Erythroblast (primary cell): ENCODE results near the gene CAP1.

Experiments used
- GATA1 ChIP-seq: IDR thresholded peaks from 2 replicates; pipeline ENCODE4 v1.6.1; 2011; ENCODE audit warnings: low read depth, mild to moderate bottlenecking, control low read depth, low read length, moderate library complexity
- POLR2A ChIP-seq: IDR thresholded peaks from 2 replicates; pipeline ENCODE4 v1.6.1; 2011; ENCODE audit warnings: mild to moderate bottlenecking, low read length

DNA sequence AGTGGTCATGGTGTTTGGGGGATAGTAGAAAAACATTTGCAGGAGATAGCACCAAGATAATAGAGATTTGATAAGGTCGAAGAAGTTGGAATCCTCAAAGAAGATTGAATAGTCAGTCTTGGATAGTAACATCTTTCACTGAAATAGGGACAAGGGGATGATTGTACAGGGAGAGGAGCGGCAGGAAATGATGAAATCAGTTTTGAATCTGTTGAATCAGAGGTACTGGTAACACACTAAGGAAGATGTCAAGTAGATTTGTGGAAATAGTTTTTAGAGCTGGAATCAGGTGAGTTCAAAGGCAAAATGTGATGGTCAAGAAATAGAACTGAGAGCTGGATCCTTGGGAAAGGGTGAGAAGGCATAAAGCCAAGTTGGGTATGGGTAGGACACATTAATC, 26.5 kb downstream of the CAP1 start:
- no peak for TF ChIP-seq POLR2A
- no peak for TF ChIP-seq GATA1
